Measurements from ENCODE around the gene CYP20A1.
"Not testable (repeated sequence)": the region's sequence is repeated elsewhere in the genome, so short reads cannot be mapped to it uniquely, and the experiment has no call there.

CYP20A1 gene, protein sequence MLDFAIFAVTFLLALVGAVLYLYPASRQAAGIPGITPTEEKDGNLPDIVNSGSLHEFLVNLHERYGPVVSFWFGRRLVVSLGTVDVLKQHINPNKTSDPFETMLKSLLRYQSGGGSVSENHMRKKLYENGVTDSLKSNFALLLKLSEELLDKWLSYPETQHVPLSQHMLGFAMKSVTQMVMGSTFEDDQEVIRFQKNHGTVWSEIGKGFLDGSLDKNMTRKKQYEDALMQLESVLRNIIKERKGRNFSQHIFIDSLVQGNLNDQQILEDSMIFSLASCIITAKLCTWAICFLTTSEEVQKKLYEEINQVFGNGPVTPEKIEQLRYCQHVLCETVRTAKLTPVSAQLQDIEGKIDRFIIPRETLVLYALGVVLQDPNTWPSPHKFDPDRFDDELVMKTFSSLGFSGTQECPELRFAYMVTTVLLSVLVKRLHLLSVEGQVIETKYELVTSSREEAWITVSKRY

DNA sequence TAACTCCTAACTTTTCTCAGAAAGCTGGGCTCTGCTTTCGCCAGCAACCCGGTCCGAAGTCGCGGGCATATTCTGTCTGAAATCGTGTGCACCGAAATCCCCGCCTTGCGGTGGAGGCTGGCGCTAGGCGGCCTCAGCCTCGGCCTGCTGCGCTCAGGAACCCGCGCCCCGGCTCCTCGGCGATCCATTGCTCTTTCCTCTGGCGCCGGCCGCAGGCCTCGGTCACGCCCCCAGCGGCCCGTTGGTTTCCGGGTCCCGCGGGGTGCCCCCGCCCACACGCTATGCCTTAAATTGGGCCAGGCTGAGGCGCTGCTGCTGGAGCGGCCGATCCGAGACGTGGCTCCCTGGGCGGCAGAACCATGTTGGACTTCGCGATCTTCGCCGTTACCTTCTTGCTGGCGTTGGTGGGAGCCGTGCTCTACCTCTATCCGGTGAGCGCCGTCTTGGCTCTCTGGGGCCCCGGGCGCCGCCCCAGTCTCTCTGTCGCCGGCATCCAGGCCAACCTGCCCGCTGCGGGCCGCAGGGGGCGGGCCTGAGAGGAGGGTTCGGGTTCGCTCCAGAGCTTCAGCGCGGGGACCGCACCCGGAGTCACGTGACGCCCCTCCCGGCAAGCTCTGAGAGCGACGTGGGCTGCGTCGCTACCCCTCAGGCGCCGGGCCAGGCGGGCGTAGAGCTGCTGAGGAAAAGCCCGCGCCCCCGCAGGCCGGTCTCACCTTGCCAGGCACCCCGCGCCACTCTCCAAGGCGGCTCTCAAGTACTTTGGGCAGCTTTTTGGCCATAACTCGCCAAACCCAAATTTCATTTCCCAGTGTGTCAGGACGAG lies at the start of gene CYP20A1:
TSS of gene CYP20A1 (plus strand) at position 315 of the 823 bp plus-strand sequence. CDS start at position 360, 45 bp downstream.
- peak; percentile 97 for DNase-seq

GRCh38 chr2:203190547-203190946 lies 48.3 kb upstream of the CYP20A1 start:
- DNase-seq = not testable (repeated sequence)

- DNase-seq = not testable (repeated sequence)
Observed at GRCh38 chr2:203191026-203191425, 47.8 kb upstream of the CYP20A1 start.

GRCh38 chr2:203191961-203192360 lies 46.9 kb upstream of the CYP20A1 start:
- DNase-seq = no peak

DNA sequence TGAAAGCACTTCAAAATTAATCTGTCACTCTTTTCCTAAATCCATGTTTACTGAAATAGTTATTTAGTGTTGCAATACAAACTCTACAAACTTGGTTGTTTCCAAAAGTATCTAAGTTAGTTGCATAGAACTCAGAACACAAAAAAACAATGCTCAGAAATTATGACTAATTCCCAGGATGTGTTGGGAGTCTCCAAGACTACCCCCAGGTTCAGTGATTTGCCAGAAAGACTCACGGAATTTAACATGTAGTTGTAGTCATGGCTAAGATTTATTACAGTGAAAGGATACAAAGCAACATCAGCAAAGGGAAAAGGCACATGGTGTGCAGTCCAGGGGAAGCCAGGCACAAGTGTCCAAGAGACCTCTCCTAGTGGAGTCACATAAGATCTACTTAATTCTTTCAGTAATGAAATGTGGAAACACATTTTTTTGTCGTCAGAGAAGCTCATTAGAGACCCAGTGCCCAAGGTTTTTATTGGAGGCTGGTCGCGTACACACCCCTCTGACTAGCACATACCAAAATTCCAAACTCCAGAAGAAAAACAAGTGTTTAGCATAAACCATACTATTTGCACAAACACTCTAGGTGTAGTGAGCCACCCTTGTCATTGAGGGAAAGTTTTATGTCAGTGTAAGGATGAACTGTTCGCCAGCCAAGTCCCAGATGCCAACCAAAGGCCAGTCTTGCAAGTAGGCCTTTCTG lies 43.3 kb upstream of the CYP20A1 start:
- no peak for DNase-seq

DNA sequence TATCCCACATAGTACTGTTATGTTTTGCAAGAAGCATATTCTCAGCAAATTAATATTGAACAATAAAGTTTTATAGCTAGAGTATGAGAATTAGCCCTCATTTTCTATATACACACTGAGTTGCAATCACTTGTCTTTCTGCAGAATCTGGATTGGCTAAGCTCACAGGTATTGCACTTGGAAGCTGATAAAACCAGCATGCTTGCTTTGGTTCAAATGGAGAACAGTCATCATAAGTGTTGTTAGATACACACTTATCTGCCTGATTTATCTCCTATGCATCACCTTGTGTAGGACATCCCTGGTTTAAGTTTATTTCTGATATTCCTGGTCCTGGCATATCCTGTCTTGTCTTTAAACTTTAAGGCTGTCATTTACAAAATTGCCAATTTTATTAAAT lies 38.0 kb upstream of the CYP20A1 start:
- DNase-seq = no peak

DNA sequence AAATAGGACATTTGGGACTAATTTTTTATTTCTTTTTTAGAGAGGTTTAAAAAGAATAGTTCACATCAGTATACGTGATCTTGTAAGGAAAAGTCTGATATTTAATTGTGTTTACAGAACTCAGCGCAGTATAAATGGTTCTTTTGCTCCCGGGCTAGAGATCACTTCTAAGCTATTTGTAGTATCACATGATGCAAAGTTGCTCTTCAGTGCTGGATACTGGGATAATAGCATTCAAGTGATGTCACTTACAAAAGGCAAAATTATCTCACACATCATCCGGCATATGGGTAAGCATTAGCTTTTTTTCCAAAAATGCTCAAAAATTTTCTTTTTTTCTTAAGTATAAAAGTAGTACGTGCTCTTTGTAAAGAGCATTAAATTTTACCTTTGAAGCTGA lies 37.4 kb upstream of the CYP20A1 start:
- DNase-seq = no peak

DNA sequence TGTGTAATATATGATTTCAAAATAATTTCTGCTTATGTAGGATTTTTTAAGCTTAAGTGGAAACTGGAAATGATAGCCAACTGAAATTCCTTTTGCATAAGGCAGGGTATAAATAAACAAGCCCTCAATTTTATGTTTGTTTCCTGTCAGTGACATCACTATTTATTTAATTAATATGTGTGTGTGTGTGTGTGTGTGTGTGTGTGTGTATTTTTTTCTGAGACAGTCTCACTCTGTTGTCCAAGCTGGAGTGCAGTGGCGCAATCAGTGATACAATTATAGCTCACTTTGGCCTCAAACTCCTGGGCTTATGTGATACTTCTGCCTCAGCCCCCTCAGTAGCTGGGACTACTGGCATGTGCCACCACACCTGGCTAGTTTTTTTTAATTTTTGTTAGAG lies 29.3 kb upstream of the CYP20A1 start:
- no peak for DNase-seq

DNA sequence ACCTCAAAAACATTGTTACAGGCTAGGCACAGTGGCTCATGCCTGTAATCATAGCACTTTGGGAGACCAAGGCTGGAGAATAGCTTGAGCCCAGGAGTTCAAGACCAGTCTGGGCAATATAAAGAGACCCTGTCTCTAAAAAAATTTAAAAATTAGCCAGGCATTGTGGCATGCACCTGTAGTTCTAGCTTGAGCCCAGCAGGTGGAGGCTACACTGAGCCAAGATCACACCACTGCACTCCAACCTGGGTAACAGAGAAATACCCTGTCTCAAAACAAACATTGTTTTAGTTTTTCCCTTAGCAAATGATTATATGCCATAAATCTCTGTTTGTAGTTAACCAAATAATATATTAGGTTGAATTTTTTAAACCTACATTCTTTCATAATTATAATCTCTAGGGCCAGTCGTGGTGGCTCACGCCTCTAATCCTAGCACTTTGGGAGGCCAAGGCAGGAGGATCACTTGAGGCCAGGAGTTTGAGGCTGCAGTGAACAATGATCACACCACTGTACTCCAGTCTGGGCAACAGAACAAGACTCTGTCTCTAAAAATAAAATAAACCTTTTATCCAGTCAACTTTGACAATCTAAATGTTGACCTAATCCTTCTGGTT lies 13.3 kb upstream of the CYP20A1 start:
- no peak for DNase-seq

GRCh38 chr2:203229674-203230073 lies 9.1 kb upstream of the CYP20A1 start:
- not testable (repeated sequence) for DNase-seq

- no peak for DNase-seq
Observed at GRCh38 chr2:203237346-203238238, 1.2 kb upstream of the CYP20A1 start.

GRCh38 chr2:203238292-203238703 lies 520 bp upstream of the CYP20A1 start:
- DNase-seq = no peak

GRCh38 chr2:203240491-203240890 lies 1.7 kb downstream of the CYP20A1 start:
- no peak for DNase-seq

GRCh38 chr2:203242518-203242917 lies 3.7 kb downstream of the CYP20A1 start:
- DNase-seq = no peak

GRCh38 chr2:203246646-203247045 lies 7.8 kb downstream of the CYP20A1 start:
- no peak for DNase-seq

DNA sequence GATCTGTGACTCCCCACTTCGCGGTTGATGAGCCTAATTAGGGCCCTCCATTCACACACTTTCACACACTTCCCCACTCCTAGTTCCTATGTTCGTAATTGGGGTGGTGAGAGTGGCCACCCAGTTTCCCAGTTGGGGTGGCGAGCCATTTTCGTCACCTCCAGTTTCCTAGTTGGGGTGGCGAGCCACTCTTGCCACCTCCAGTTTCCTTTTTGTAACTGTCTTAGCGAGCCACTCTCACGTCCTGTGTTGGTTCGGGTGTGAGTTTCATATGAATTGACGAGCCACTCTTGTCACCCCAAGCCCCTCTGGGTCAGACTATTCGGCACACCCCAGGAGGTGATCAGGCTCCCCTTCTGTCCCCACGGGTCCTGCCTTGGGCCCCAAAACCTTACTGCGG lies 14.0 kb downstream of the CYP20A1 start:
- DNase-seq = no peak

GRCh38 chr2:203253422-203254095 lies 14.7 kb downstream of the CYP20A1 start:
- not testable (repeated sequence) for DNase-seq

DNA sequence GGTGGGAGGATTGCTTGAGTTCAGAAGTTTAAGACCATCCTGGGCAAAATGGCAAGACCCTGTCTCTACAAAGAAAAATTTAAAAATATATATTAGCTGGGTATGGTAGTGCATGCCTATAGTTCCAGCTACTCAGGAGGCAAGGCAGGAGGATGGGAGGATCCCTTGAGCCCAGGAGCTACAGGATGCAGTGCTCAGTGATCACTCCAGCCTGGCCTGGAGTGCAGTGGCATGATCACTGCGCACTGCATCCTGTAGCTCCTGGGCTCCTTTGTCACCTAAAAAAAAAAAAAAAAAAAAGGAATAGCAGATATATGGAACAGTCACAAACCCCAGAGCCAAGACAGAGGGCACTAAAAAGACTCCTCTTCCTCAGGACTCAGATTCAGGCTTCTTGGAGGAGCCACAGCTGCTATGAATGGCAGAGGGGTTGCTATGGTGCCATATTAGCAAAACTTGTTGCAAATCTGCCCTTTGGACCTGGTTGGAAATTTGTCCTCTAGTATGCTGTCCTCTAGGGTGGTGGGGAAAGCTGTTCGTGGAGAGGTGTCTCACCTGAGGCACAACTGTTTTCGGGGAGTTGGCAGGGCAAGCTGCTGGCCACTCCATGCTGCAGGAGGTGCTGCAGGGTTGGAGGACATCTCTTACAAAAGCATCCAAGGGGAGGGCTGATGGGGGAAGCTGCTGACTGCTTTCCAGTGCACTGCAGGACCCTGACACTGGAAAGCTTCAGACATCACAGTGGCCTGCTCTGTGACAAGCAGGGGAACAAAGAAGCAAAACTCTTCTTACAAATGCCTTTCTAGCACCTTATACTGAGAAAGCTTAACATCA lies 22.7 kb downstream of the CYP20A1 start:
- no peak for DNase-seq

- DNase-seq = no peak
Observed at GRCh38 chr2:203279288-203279687, 40.5 kb downstream of the CYP20A1 start.

GRCh38 chr2:203280428-203281064 lies 41.7 kb downstream of the CYP20A1 start:
- DNase-seq = no peak

Measured in activated CD4-positive, CD25-positive, alpha-beta regulatory T cell treated with anti-CD3 and anti-CD28 coated beads, Interleukin-2, amount 50 U/mL, for 72 hours (primary cell).